CD4-positive, alpha-beta memory T cell (primary cell): Measurements from ENCODE around the gene GPX4. TPM values are rescaled to one million over a fixed set of nuclear protein-coding genes. Genes with fewer than 3 reads are reported as not detected.

Experiments used
- CTCF ChIA-PET: fragments of 350-600 bp; sonication (Branson Sonifier 250); formaldehyde crosslinking; loops from one replicate; lab custom pipeline; 2021; ENCODE audit warnings: inconsistent platforms; ENCODE audit not compliant: partially characterized antibody; lab: Charles Lee
- POLR2A ChIA-PET: fragments of 350-600 bp; sonication (Branson Sonifier 250); formaldehyde crosslinking; loops from one replicate; lab custom pipeline; 2021; ENCODE audit not compliant: partially characterized antibody; lab: Charles Lee
- DNase-seq, 5 donors: peaks; one replicate each; pipeline versions ENCODE4 v3.0.0 to v3.0.0-alpha.2; 2020 to 2022; ENCODE audit warnings: mixed read lengths in 1 of 5
- H3K27ac ChIP-seq: one replicate; pipeline ENCODE4 v1.7.0; 2013; ENCODE audit warnings: low read depth, low read length
- H3K27me3 ChIP-seq: 2 replicates; pipeline ENCODE4 v1.7.0; 2013; ENCODE audit warnings: mild to moderate bottlenecking, low read length, moderate library complexity; ENCODE audit not compliant: insufficient read depth
- H3K36me3 ChIP-seq: 2 replicates; pipeline ENCODE4 v1.7.0; 2013; ENCODE audit warnings: mild to moderate bottlenecking, low read length, moderate library complexity; ENCODE audit not compliant: insufficient read depth
- H3K4me1 ChIP-seq: 2 replicates; pipeline ENCODE4 v1.7.0; 2013; ENCODE audit warnings: mild to moderate bottlenecking, low read length, moderate library complexity; ENCODE audit not compliant: insufficient read depth
- H3K4me3 ChIP-seq, 2 donors: one replicate each; pipeline ENCODE4 v1.7.0; 2013; ENCODE audit warnings: low read length in 2 of 2, mild to moderate bottlenecking in 1 of 2
- H3K9me3 ChIP-seq, 2 donors: one replicate each; pipeline ENCODE4 v1.7.0; 2013; ENCODE audit warnings: low read length in 2 of 2, control low read depth in 1 of 2; ENCODE audit not compliant: control insufficient read depth in 1 of 2
- H3K27ac Mint-ChIP-seq, 7 donors: one replicate each; pipeline ENCODE4 v1.8.0; 2020 to 2021; ENCODE audit warnings: mixed read lengths in 7 of 7, mild to moderate bottlenecking in 6 of 7, inconsistent platforms in 3 of 7, moderate library complexity in 3 of 7
- H3K27me3 Mint-ChIP-seq, 2 donors: one replicate each; pipeline ENCODE4 v1.8.0; 2020 to 2021; ENCODE audit warnings: mixed read lengths in 2 of 2
- H3K36me3 Mint-ChIP-seq, 2 donors: one replicate each; pipeline ENCODE4 v1.8.0; 2020 to 2021; ENCODE audit warnings: mixed read lengths in 2 of 2, inconsistent platforms in 1 of 2, mild to moderate bottlenecking in 1 of 2
- H3K4me1 Mint-ChIP-seq, 4 donors: one replicate each; pipeline ENCODE4 v1.8.0; 2020 to 2021; ENCODE audit warnings: mixed read lengths in 4 of 4, mild to moderate bottlenecking in 1 of 4
- H3K4me3 Mint-ChIP-seq, 8 donors: one replicate each; pipeline ENCODE4 v1.8.0; 2020 to 2021; ENCODE audit warnings: mixed read lengths in 8 of 8, mild to moderate bottlenecking in 7 of 8, moderate library complexity in 6 of 8, inconsistent platforms in 3 of 8
- H3K9me3 Mint-ChIP-seq, 8 donors: one replicate each; pipeline ENCODE4 v1.8.0; 2020 to 2021; ENCODE audit warnings: mixed read lengths in 8 of 8, mild to moderate bottlenecking in 5 of 8, inconsistent platforms in 3 of 8, moderate library complexity in 1 of 8
- intact Hi-C: fragments of 100-400 bp; cut with micrococcal nuclease; formaldehyde crosslinking; loops from one replicate; pipeline ENCODE4 v1.15.1; 2023
- polyA plus RNA-seq, 2 donors: library from polyadenylated mRNA; unstranded; fragments of 300-500 nt; fragmentation: Illumina TruSeq; gene quantifications; one replicate each; pipeline ENCODE4 v1.2.3, GENCODE V29; 2021
- total RNA-seq, 2 experiments: library from RNA; stranded (reverse); gene quantifications; one replicate each; pipeline ENCODE4 v1.2.3, GENCODE V29; 2021

The GPX4 gene
- total and polyA plus RNA-seq, 4 experiments from 2014 or later = 210 to 406 (median 310) TPM

DNA sequence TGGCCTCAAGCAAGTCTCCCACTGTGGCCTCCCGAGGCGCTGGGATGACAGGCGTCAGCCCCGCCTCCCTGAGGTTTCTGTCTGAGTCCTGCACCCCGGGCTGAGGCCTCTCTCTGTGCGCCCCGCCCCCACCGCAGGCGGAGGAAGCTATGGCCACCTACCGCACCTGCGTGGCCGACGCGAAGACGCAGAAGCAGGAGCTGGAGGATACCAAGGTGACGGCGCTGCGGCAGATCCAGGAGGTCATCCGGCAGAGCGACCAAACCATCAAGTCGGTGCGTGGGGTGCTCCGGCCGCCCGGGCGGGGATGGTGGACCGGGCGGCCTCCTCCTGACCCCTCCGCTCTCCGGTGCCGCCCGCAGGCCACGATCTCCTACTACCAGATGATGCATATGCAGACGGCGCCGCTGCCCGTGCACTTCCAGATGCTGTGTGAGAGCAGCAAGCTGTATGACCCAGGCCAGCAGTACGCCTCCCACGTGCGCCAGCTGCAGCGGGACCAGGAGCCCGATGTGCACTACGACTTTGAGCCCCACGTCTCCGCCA lies 24.2 kb upstream of the GPX4 start:
- H3K4me1 ChIP-seq = peaks cover 86% of the 10 kb centered on the region
- peaks cover 0 to 16% (median 0%) of the 10 kb centered on the region in 8 donors for H3K9me3 Mint-ChIP-seq
- CTCF ChIA-PET = interaction anchor here (0.6 to 17.9 kb wide), 6 partner anchors 8 to 131 kb away, joined by 3 to 219 read pairs (median 4); partner anchors contain the start of gene ARHGAP45
- peak overlapping the region; percentile 28 for H3K27ac ChIP-seq
- H3K4me3 ChIP-seq = peak overlapping the region in 1 of 2 donors; percentile 17
- H3K27ac Mint-ChIP-seq = peak overlapping the region; percentile 74 to 98 (median 86)
- peaks cover 44 to 57% of the 10 kb centered on the region in 2 donors for H3K36me3 Mint-ChIP-seq
- peaks cover 61% of the 10 kb centered on the region for H3K36me3 ChIP-seq
- H3K27me3 Mint-ChIP-seq = no peaks in the 10 kb centered on the region
- H3K4me3 Mint-ChIP-seq = peak overlapping the region; percentile 70 to 93 (median 88)
- peaks cover 18 to 68% (median 41%) of the 10 kb centered on the region in 4 donors for H3K4me1 Mint-ChIP-seq
- DNase-seq = peak in 4 of 5 donors; percentile 59 to 72 (median 62)
- intact Hi-C loops = no loop called here
- no peaks in the 10 kb centered on the region for H3K27me3 ChIP-seq
- POLR2A ChIA-PET = interaction anchor here (1.0 to 57.1 kb wide), 7 partner anchors 6 to 217 kb away, joined by 3 to 3893 read pairs (median 4); partner anchors contain the start of genes ABCA7, ARHGAP45, CNN2 and GPX4
- no peaks in the 10 kb centered on the region for H3K9me3 ChIP-seq

GRCh38 chr19:1080360-1081161 lies 23.2 kb upstream of the GPX4 start:
- H3K36me3 ChIP-seq = peaks cover 62% of the 10 kb centered on the region
- ChIA-PET POLR2A (interaction anchor here (1.2 to 57.1 kb wide), 6 partner anchors 5 to 189 kb away, joined by 3 to 3893 read pairs (median 523); partner anchors contain the start of genes ABCA7, ARHGAP45, CIRBP and CNN2), CTCF (interaction anchor here (0.6 to 17.9 kb wide), 5 partner anchors 9 to 53 kb away, joined by 3 to 219 read pairs (median 4); partner anchors contain the start of gene ARHGAP45)

DNA sequence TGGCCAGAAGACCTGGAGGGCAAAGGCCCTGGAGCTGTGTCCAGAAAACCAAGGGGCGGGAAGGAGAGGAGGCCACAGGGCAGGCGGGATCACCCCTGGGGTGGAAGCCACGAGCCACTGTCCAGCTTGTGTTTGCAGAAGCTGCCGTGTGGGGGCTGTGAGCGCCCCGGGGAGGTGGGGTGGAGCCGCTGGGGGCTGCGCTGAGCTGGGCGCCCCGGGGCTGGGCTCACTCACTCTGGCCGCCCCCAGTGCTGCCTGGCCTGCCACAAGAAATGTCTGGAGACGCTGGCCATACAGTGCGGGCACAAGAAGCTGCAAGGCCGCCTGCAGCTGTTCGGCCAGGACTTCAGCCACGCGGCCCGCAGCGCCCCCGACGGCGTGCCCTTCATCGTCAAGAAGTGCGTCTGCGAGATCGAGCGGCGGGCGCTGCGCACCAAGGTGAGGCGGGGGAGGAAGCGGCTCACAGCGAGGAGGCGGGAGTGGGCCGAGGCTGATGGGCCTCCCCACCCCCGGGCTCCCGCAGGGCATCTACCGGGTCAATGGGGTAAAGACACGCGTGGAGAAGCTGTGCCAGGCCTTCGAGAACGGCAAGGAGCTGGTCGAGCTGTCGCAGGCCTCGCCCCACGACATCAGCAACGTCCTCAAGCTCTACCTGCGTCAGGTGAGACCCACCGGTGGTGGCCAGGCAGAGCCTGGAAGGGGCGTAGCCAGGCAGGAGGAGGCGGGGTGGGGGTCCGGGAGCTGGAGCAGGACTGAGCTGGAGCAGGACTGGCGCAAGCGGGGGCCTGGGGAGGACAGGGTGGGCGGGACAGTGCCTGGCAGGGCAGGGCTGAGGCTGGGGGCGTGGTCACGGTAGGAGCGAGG lies 22.3 kb upstream of the GPX4 start:
- Histone ChIP-seq H3K9me3 (no peaks in the 10 kb centered on the region), H3K4me1 (peaks cover 83% of the 10 kb centered on the region), H3K4me3 (no peak overlapping the region), H3K27me3 (no peaks in the 10 kb centered on the region), H3K36me3 (peaks cover 66% of the 10 kb centered on the region), H3K27ac (no peak overlapping the region)
- Mint-ChIP-seq H3K36me3 (peaks cover 44 to 62% of the 10 kb centered on the region in 2 donors), H3K9me3 (peaks cover 0 to 13% (median 0%) of the 10 kb centered on the region in 8 donors), H3K27me3 (no peaks in the 10 kb centered on the region), H3K4me1 (peaks cover 14 to 64% (median 40%) of the 10 kb centered on the region in 4 donors), H3K4me3 (peak overlapping the region in 7 of 8 donors; percentile 59 to 84 (median 71)), H3K27ac (peak overlapping the region; percentile 87 to 98 (median 91))
- CTCF ChIA-PET = interaction anchor here (1.3 to 17.9 kb wide), 4 partner anchors 10 to 54 kb away, joined by 3 to 219 read pairs (median 4); partner anchors contain the start of gene ARHGAP45
- POLR2A ChIA-PET = interaction anchor here (1.1 to 57.1 kb wide), 6 partner anchors 4 to 188 kb away, joined by 3 to 3893 read pairs (median 523); partner anchors contain the start of genes ABCA7, ARHGAP45, CIRBP and CNN2
- intact Hi-C loops = no loop called here
- peak in 1 of 5 donors; percentile 41 for DNase-seq

More at GRCh38 chr19:1080360-1081161, 23.2 kb upstream of the GPX4 start:
- H3K4me1 ChIP-seq = peaks cover 87% of the 10 kb centered on the region
- intact Hi-C loops = no loop called here
- H3K27me3 ChIP-seq = no peaks in the 10 kb centered on the region
- H3K4me3 ChIP-seq = no peak overlapping the region
- H3K9me3 ChIP-seq = no peaks in the 10 kb centered on the region
- peak overlapping the region in 6 of 8 donors; percentile 26 to 87 (median 57) for H3K4me3 Mint-ChIP-seq
- H3K4me1 Mint-ChIP-seq = peaks cover 21 to 71% (median 44%) of the 10 kb centered on the region in 4 donors
- peak in 1 of 5 donors; percentile 56 for DNase-seq
- peaks cover 51 to 64% of the 10 kb centered on the region in 2 donors for H3K36me3 Mint-ChIP-seq
- H3K27me3 Mint-ChIP-seq = no peaks in the 10 kb centered on the region
- H3K27ac ChIP-seq = no peak overlapping the region
- H3K9me3 Mint-ChIP-seq = peaks cover 0 to 16% (median 0%) of the 10 kb centered on the region in 8 donors
- peak overlapping the region in 5 of 7 donors; percentile 52 to 98 (median 62) for H3K27ac Mint-ChIP-seq

DNA sequence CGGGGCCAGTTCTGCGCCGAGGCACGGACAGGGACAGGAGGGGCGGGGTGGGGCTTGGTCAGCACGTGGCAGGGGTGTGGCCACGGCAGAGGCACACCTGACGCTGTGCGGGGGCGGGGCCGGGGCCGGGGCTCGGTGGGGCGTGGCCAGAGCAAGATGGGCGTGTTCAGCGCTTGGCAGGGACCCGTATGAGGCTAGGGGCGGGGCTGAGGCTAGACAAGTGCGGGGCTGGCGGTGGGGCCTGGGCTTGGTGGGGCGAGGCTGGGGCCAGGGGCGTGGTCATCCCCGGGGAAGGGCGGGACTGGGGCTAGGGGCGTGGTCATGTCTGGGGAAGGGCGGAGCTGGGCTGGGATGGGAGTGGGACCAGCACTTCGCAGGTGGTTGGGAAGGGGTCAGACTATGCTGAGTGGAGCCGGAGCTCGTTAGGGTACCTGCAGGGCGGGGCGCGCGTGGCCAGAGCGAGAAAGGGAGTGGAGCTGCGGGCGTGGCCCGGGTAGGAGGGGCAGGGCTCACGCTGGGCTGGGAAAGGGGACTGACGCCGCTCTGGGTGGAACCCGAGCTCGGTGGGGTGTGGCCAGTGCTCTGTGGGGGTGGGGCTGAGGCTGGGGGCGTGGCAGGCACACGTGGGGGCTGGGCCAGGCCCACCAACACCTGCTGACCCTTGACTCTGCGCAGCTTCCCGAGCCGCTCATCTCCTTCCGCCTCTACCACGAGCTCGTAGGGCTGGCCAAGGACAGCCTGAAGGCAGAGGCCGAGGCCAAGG lies 21.4 kb upstream of the GPX4 start:
- POLR2A ChIA-PET = interaction anchor here (1.0 to 57.1 kb wide), 6 partner anchors 3 to 187 kb away, joined by 3 to 3893 read pairs (median 523); partner anchors contain the start of genes ABCA7, ARHGAP45, CIRBP and CNN2
- H3K4me1 ChIP-seq = peaks cover 86% of the 10 kb centered on the region

GRCh38 chr19:1082928-1083816 lies 20.6 kb upstream of the GPX4 start:
- Histone ChIP-seq H3K27me3 (no peaks in the 10 kb centered on the region), H3K4me3 (no peak overlapping the region), H3K36me3 (peaks cover 71% of the 10 kb centered on the region), H3K27ac (peak overlapping the region; percentile 47), H3K4me1 (peaks cover 90% of the 10 kb centered on the region), H3K9me3 (no peaks in the 10 kb centered on the region)
- intact Hi-C loops = no loop called here
- peak overlapping the region in 1 of 8 donors; percentile 17 for H3K4me3 Mint-ChIP-seq
- peaks cover 18 to 74% (median 40%) of the 10 kb centered on the region in 4 donors for H3K4me1 Mint-ChIP-seq
- peak overlapping the region in 6 of 7 donors; percentile 10 to 87 (median 76) for H3K27ac Mint-ChIP-seq
- ChIA-PET POLR2A (interaction anchor here (0.9 to 57.1 kb wide), 6 partner anchors 3 to 186 kb away, joined by 3 to 3893 read pairs (median 17); partner anchors contain the start of genes ABCA7, ARHGAP45, CIRBP and CNN2), CTCF (interaction anchor here (0.8 to 17.9 kb wide), 4 partner anchors 17 to 112 kb away, joined by 3 to 219 read pairs (median 3); partner anchors contain the start of gene ARHGAP45)
- peaks cover 39 to 64% of the 10 kb centered on the region in 2 donors for H3K36me3 Mint-ChIP-seq
- peaks cover 0 to 13% (median 0%) of the 10 kb centered on the region in 8 donors for H3K9me3 Mint-ChIP-seq
- no peaks in the 10 kb centered on the region for H3K27me3 Mint-ChIP-seq
- peak in 3 of 5 donors; percentile 12 to 31 (median 13) for DNase-seq

More for the DNA sequence above, 21.4 kb upstream of the GPX4 start:
- Mint-ChIP-seq H3K4me1 (peaks cover 10 to 66% (median 36%) of the 10 kb centered on the region in 4 donors), H3K9me3 (peaks cover 0 to 13% (median 0%) of the 10 kb centered on the region in 8 donors), H3K27ac (peak overlapping the region; percentile 87 to 98 (median 91)), H3K27me3 (no peaks in the 10 kb centered on the region), H3K4me3 (peak overlapping the region; percentile 20 to 84 (median 68)), H3K36me3 (peaks cover 40 to 56% of the 10 kb centered on the region in 2 donors)
- intact Hi-C loops = no loop called here
- CTCF ChIA-PET = interaction anchor here (1.5 to 17.9 kb wide), 3 partner anchors 16 to 57 kb away, joined by 3 to 219 read pairs (median 3); partner anchors contain the start of gene ARHGAP45
- H3K27me3 ChIP-seq = no peaks in the 10 kb centered on the region
- DNase-seq = peak; percentile 84 to 93 (median 87)
- no peaks in the 10 kb centered on the region for H3K9me3 ChIP-seq
- peaks cover 71% of the 10 kb centered on the region for H3K36me3 ChIP-seq
- no peak overlapping the region for H3K4me3 ChIP-seq
- peak overlapping the region; percentile 47 for H3K27ac ChIP-seq
